Neural cell (in vitro differentiated cells): ENCODE data around the gene PRPH. TPM values are rescaled to one million over a fixed set of nuclear protein-coding genes. Genes with fewer than 3 reads are reported as not detected.
"Not testable (repeated sequence)": the region's sequence is repeated elsewhere in the genome, so short reads cannot be mapped to it uniquely, and the experiment has no call there.

ENCODE experiments used
- H2AFZ ChIP-seq: fragments of 200-600, 300-800 bp; sonication (generic), shearing (Covaris generic); 2 replicates; pipeline ENCODE4 v1.6.0; 2014; ENCODE audit warnings: low read depth, mild to moderate bottlenecking, antibody characterized with exemption, low read length, moderate library complexity
- H3F3A ChIP-seq: fragments of 200-600 bp; shearing (Covaris generic); 2 replicates; pipeline ENCODE4 v1.6.1; 2016; ENCODE audit warnings: mild to moderate bottlenecking, moderate library complexity, mixed read lengths, antibody characterized with exemption, low read length; ENCODE audit not compliant: insufficient read depth, poor library complexity, severe bottlenecking
- H3K27ac ChIP-seq: fragments of 200-600, 300-800 bp; sonication (generic), shearing (Covaris generic); 2 replicates; pipeline ENCODE4 v1.5.1; 2014; ENCODE audit warnings: mild to moderate bottlenecking, low read length, moderate library complexity
- H3K27me3 ChIP-seq: fragments of 300-800, 200-600 bp; sonication (generic), shearing (Covaris generic); 2 replicates; pipeline ENCODE4 v1.6.0; 2014; ENCODE audit warnings: mild to moderate bottlenecking, low read depth, low read length, moderate library complexity; ENCODE audit not compliant: insufficient read depth
- H3K36me3 ChIP-seq: fragments of 300-800, 200-600 bp; sonication (generic), shearing (Covaris generic); 2 replicates; pipeline ENCODE4 v1.5.1; 2014; ENCODE audit warnings: mild to moderate bottlenecking, antibody characterized with exemption, low read length, moderate library complexity; ENCODE audit not compliant: insufficient read depth
- H3K4me2 ChIP-seq: fragments of 300-800, 200-600 bp; sonication (generic), shearing (Covaris generic); 2 replicates; pipeline ENCODE4 v1.6.0; 2014; ENCODE audit warnings: mild to moderate bottlenecking, low read length
- H3K4me3 ChIP-seq: fragments of 300-800, 200-600 bp; sonication (generic), shearing (Covaris generic); 2 replicates; pipeline ENCODE4 v1.5.1; 2014; ENCODE audit warnings: mild to moderate bottlenecking, low read length, moderate library complexity
- H3K79me2 ChIP-seq: fragments of 200-600 bp; shearing (Covaris generic); replicated peaks from 2 replicates; pipeline ENCODE4 v1.6.0; 2014; ENCODE audit warnings: mild to moderate bottlenecking, low read length, moderate library complexity; ENCODE audit not compliant: insufficient read depth
- H3K9ac ChIP-seq: fragments of 300-800, 200-600 bp; sonication (generic), shearing (Covaris generic); 2 replicates; pipeline ENCODE4 v1.6.1; 2016; ENCODE audit warnings: mild to moderate bottlenecking, low read length, mixed read lengths
- H3K9me2 ChIP-seq: fragments of 200-600 bp; shearing (Covaris generic); 2 replicates; pipeline ENCODE4 v1.6.1; 2016; ENCODE audit warnings: mild to moderate bottlenecking, low read length, mixed read lengths; ENCODE audit not compliant: insufficient read depth
- H3K9me3 ChIP-seq: fragments of 200-600, 300-800 bp; sonication (generic), shearing (Covaris generic); 2 replicates; pipeline ENCODE4 v1.6.1; 2016; ENCODE audit warnings: mild to moderate bottlenecking, mixed run types, low read length, moderate library complexity, mixed read lengths
- H4K20me1 ChIP-seq: fragments of 200-600 bp; shearing (Covaris generic); 2 replicates; pipeline ENCODE4 v1.6.1; 2016; ENCODE audit warnings: mild to moderate bottlenecking, mixed run types; ENCODE audit not compliant: insufficient read depth
- CTCF ChIP-seq: fragments of 450-650 bp; IDR thresholded peaks from 2 replicates; pipeline ENCODE4 v1.5.1; 2014; ENCODE audit warnings: antibody characterized with exemption, mild to moderate bottlenecking, moderate library complexity; ENCODE audit not compliant: poor library complexity, severe bottlenecking
- EP300 ChIP-seq: fragments of 450-650 bp; conservative IDR thresholded peaks from 2 replicates; pipeline ENCODE4 v1.6.1; 2014; ENCODE audit warnings: antibody characterized with exemption, mild to moderate bottlenecking, moderate library complexity; ENCODE audit not compliant: poor library complexity, severe bottlenecking
- EZH2 ChIP-seq: fragments of 200-600, 300-800 bp; shearing (Covaris generic), sonication (generic); IDR thresholded peaks from 2 replicates; pipeline ENCODE4 v1.6.1; 2014; ENCODE audit warnings: antibody characterized with exemption, low read length, borderline replicate concordance, mild to moderate bottlenecking; ENCODE audit not compliant: insufficient read depth, poor library complexity, severe bottlenecking
- MXI1 ChIP-seq: fragments of 450-650 bp; conservative IDR thresholded peaks from 2 replicates; pipeline ENCODE4 v1.6.1; 2014; ENCODE audit warnings: antibody characterized with exemption, mild to moderate bottlenecking; ENCODE audit not compliant: poor library complexity, severe bottlenecking
- POLR2AphosphoS5 ChIP-seq: IDR thresholded peaks from 2 replicates; pipeline ENCODE4 v1.6.1; 2012
- RAD21 ChIP-seq: fragments of 450-650 bp; conservative IDR thresholded peaks from 2 replicates; pipeline ENCODE4 v1.6.1; 2014; ENCODE audit warnings: antibody characterized with exemption, mild to moderate bottlenecking, moderate library complexity
- REST ChIP-seq: IDR thresholded peaks from 2 replicates; pipeline ENCODE4 v1.6.1; 2012; ENCODE audit warnings: borderline replicate concordance
- SMC3 ChIP-seq: fragments of 450-650 bp; conservative IDR thresholded peaks from 2 replicates; pipeline ENCODE4 v1.6.1; 2014; ENCODE audit warnings: antibody characterized with exemption, mild to moderate bottlenecking, moderate library complexity; ENCODE audit not compliant: poor library complexity
- TAF1 ChIP-seq: IDR thresholded peaks from 2 replicates; pipeline ENCODE4 v1.6.1; 2012; ENCODE audit warnings: low read depth
- polyA plus RNA-seq: library from polyadenylated mRNA; depleted of rRNA; stranded (reverse); fragments of >200 nt; gene quantifications from 2 replicates; pipeline ENCODE4 v1.2.3, GENCODE V29; 2014

Gene PRPH
- polyA plus RNA-seq, 1 donor from 2014 or later = not detected

GRCh38 chr12:49333778-49334177 lies 38.8 kb downstream of the PRPH start:
- not testable (repeated sequence) for H3K4me2 ChIP-seq, H2AFZ ChIP-seq, H3K9me3 ChIP-seq, H3K27ac ChIP-seq, H4K20me1 ChIP-seq, H3F3A ChIP-seq, H3K9ac ChIP-seq, H3K9me2 ChIP-seq, H3K4me3 ChIP-seq, H3K79me2 ChIP-seq, H3K36me3 ChIP-seq
- H3K27me3 ChIP-seq = peaks cover 66% of the 10 kb centered on the region

- Histone ChIP-seq H3K4me3 (no peak overlapping the region), H3K27me3 (peaks cover 71% of the 10 kb centered on the region)
- TF ChIP-seq EP300 (no peak), POLR2AphosphoS5 (no peak), REST (no peak), TAF1 (no peak), CTCF (no peak), SMC3 (no peak), EZH2 (no peak), MXI1 (no peak), RAD21 (no peak)
These were observed 39.3 kb downstream of the PRPH start for GRCh38 chr12:49334226-49334625.

GRCh38 chr12:49334681-49335080 lies 39.7 kb downstream of the PRPH start:
- peaks cover 72% of the 10 kb centered on the region for H3K27me3 ChIP-seq

More at GRCh38 chr12:49334226-49334625, 39.3 kb downstream of the PRPH start:
- Histone ChIP-seq H3K36me3 (no peaks in the 10 kb centered on the region), H3K4me2 (no peak overlapping the region), H3K9me2 (no peaks in the 10 kb centered on the region), H3K27ac (no peak overlapping the region), H4K20me1 (no peaks in the 10 kb centered on the region), H3K9ac (no peak overlapping the region), H3F3A (no peaks in the 10 kb centered on the region), H3K9me3 (no peaks in the 10 kb centered on the region), H2AFZ (no peak overlapping the region), H3K79me2 (no peaks in the 10 kb centered on the region)

More at GRCh38 chr12:49334681-49335080, 39.7 kb downstream of the PRPH start:
- TF ChIP-seq EZH2 = no peak
- Histone ChIP-seq H3K9me3 (no peaks in the 10 kb centered on the region), H3K79me2 (no peaks in the 10 kb centered on the region), H3K27ac (no peak overlapping the region), H3K4me3 (no peak overlapping the region), H3K4me2 (no peak overlapping the region), H2AFZ (no peak overlapping the region), H3F3A (no peaks in the 10 kb centered on the region), H3K36me3 (no peaks in the 10 kb centered on the region), H3K9me2 (no peaks in the 10 kb centered on the region), H4K20me1 (no peaks in the 10 kb centered on the region), H3K9ac (no peak overlapping the region)
